Epidermal melanocyte (primary cell): ENCODE results near the gene SASH1.

Source experiments
- DNase-seq: peaks from one replicate; pipeline ENCODE4 v3.0.0; 2011; ENCODE audit warnings: low spot score; ENCODE audit not compliant: insufficient read length

SASH1 gene

DNA sequence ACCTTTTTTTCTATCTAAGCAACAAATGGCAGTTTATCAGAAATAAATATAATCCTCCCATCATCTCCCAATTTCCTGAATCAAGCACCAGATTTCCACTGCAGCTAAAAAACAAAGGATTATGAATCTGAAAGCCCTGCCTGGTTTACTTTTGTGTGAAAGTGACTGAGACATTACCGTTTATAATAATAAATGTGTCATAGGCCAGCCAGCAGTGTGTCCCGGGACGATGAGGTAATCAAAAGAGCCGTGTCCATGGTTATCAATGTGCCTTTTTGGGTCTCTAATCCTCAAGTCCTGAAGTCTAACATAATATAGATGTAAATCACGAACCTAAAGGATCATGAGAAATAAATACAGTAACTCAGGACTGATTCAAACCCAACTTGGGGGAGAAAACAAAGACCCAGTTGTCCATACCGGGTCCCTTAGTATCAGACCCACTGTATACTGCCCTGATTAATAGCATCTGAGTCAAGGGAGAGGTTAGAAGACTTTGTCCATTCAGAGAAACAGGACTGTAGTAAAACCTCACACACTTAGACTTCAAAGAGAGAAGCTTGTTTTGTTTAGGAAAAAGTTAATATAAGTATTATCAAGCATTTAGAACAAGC is 149.1 kb downstream of the SASH1 start:
- no peak for DNase-seq

GRCh38 chr6:148492654-148493290 is 150.1 kb downstream of the SASH1 start:
- DNase-seq: no peak

GRCh38 chr6:148493424-148493823 is 150.8 kb downstream of the SASH1 start:
- DNase-seq: no peak

- no peak for DNase-seq
Measured at GRCh38 chr6:148494226-148494625, 151.6 kb downstream of the SASH1 start.

- DNase-seq: no peak
Measured at GRCh38 chr6:148495029-148495428, 152.4 kb downstream of the SASH1 start.

DNA sequence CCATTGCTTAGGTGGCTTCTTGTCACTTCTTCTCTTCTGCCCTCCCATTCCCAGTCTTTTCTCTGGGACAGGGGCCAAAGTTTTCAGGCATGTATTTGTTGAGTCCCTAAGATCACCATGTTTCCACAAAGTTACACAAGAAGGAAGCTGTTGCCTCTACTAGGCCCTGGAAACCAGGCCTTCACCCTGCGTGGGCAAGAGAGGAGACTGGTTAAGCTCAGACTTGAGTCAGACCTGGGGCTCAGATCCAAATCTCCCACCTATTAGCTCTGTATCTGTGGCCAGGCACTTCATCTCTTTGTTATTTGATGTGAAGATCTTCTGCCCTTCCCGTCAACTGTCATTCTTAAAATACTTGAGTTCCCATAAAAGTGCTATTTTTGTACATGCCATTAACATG is 154.6 kb downstream of the SASH1 start:
- DNase-seq: no peak

GRCh38 chr6:148497717-148498116 is 155.1 kb downstream of the SASH1 start:
- DNase-seq: no peak

DNA sequence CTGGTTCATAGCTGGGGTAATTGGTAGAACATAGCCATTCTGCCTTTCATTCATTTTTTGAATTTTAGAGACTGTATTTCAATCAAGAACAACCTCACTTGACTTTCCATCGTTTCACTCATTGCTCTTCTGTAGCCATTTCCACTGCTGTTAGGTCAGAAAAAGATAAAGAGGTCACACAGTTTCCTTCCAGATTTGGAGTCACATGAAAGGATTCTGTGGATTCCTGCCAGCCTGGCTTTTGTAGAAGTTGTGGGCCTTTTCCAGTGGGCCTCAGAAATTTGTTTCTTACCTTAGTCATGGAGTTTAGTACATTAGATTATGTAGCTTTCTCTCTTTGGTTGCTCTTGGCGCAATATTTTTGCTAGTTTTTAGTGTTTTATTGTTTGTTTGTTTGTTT is 157.8 kb downstream of the SASH1 start:
- DNase-seq: no peak

- no peak for DNase-seq
Measured at GRCh38 chr6:148501178-148501590, 158.5 kb downstream of the SASH1 start.

- no peak for DNase-seq
Measured at GRCh38 chr6:148502083-148502772, 159.6 kb downstream of the SASH1 start.

- DNase-seq: no peak
Measured at GRCh38 chr6:148502773-148503135, 160.1 kb downstream of the SASH1 start.

DNA sequence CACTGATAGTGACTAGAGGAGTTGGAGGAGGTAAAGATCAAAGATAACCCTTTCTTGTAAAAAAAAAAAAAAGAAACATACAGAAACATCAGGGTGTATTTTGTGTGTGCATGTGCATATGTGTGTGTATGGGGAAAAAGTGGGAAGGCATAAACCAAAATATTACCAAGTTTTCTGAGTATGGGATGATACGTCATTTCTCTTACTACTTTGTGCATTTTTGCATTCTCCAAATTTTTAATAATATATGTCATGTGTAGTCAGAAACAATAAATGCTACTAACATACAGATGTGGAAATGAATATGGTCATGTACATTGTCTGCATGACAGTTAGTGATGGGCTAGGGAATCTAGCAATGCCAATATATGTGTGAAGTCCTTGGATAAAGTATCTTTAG is 161.1 kb downstream of the SASH1 start:
- no peak for DNase-seq

DNA sequence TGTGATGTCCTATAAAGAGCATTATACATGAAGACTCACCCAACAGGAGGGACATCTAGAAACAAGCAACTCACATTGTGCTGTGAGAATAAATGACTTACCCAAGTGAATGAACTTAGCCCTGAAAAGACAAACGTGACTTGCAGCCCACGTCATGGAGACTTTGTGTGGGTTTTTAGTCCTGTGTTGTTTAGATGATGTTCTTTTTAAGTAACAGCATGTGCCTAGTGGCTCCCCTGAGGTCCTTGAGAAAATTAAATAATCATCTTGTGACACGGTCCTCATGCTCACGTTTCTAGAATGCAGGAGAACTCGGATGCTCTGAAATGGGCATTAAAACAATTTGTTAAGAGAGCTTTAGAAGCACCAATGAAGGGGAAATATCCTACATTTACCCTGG is 165.1 kb downstream of the SASH1 start:
- DNase-seq: no peak

GRCh38 chr6:148508401-148509041 is 165.9 kb downstream of the SASH1 start:
- peak; percentile 67 for DNase-seq

DNA sequence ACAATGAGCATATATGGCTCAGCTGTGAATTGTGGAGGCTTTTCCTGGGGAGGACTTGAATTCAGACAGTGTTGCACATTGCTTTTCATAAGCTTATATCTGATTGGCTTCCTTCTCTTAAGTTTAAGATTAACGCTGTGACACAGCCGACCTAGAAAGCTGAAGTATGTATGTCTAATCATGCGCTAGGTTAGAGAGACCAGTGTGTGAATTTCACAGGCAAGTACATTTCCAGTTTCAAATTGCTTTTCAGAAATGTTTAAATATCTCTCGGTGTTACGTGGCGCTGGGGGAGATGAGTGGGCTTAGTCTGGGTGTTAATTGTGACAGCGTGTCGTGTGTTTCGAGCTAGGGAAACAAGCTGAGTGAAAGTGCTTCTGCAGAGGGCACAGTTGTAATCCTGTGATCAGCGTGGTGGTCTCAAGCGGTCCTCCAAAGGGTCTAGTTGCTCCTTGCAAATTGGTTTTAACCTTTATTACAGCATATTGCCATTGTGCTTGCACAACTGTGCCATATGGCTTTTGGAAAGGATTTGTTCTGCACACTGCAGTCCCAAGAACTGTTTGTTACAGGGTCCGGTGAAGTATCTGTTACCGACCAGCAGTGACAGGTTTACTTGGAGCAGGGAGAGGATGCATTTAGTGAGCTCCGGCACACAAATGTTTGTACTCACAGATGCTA is 166.6 kb downstream of the SASH1 start:
- DNase-seq: no peak

- peak; percentile 54 for DNase-seq
Measured at GRCh38 chr6:148509800-148510581, 167.4 kb downstream of the SASH1 start.

DNA sequence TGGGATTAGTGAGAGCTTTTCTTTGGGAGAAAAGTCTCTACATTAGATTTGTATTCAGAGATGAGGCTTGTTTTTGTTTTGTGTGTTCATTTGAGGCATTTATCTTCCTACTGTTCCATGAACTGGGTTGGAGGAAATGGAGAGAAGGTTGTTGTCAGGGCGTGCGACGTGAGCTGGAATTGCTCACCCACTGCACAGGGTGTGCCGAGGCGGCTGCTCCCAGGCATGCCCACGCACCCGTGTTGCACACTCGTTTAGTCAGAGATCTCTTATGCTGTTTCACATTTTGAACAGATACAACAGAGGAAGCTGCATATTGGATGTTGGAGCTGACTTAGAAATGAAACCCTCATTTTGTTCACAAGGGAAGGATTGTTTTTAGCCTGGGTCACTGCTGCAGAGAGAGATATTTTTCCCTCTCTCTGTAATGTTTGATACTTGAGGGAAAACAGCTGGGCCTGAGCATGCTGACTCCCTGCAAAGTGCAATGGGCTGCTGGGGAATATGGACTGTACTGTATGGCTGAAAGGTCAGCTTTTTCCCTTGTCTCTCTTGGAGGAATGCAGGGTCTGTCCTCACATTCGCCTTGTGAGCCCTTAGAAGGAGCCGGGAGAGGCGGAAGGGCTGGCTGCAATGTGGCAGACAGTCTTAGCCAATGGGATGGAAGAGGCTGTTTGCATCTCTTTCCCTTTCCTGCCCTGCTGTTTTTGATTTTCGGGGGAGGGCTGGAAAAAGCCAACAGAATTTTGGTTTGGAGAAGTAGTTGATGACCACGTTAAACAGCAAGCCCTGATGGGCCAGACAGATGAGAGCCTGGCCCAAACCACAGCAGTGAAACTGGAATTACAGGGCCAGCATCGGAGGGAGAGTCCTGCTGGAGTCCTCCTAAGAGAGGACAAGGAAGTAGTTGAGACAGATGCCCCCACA is 170.8 kb downstream of the SASH1 start:
- DNase-seq: peak; percentile 63

- DNase-seq: no peak
Measured at GRCh38 chr6:148514091-148514845, 171.6 kb downstream of the SASH1 start.

GRCh38 chr6:148516217-148516616 is 173.6 kb downstream of the SASH1 start:
- DNase-seq: no peak
